Astrocyte of the cerebellum (primary cell): ENCODE measurements around the gene PYM1.
"Not testable (repeated sequence)": the region's sequence is repeated elsewhere in the genome, so short reads cannot be mapped to it uniquely, and the experiment has no call there.

Experiments used
- DNase-seq: peaks from one replicate; pipeline ENCODE4 v3.0.0-alpha.2; 2011; ENCODE audit warnings: low read depth
- H3K4me3 ChIP-seq: 2 replicates; pipeline ENCODE4 v1.5.1; 2011; ENCODE audit warnings: mild to moderate bottlenecking, low read depth, low read length, moderate library complexity
- in situ Hi-C: cut with HindIII; loops from 2 replicates; pipeline ENCODE4 v1.10.0; 2017; ENCODE audit warnings: low sequenced_read_pairs
- TF ChIP-seq, protein P1 (sequence below): IDR thresholded peaks from 2 replicates; pipeline ENCODE4 v1.5.1; 2012; ENCODE audit warnings: low read length, low read depth, moderate library complexity, mild to moderate bottlenecking; ENCODE audit errors: missing control alignments

The PYM1 gene

DNA sequence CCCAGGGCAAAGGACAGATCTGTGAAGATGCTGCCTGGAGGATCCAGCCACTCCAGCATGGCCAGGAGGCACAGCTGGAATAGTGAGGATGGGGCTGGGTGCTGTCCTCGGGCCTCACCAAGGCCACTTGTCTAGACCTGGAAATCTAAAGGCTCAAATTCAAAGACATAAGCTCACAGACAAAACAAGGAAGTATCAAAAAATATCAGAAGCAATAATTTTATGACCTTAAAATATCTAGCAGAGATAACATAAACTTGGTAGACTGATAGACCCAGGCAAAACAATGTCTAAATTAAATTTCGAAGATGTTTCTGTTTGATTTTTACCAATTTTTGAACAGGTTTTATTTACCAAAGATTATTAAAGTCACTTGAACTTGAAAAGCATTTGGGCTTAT is 62.4 kb downstream of the PYM1 start:
- TF ChIP-seq, protein P1, sequence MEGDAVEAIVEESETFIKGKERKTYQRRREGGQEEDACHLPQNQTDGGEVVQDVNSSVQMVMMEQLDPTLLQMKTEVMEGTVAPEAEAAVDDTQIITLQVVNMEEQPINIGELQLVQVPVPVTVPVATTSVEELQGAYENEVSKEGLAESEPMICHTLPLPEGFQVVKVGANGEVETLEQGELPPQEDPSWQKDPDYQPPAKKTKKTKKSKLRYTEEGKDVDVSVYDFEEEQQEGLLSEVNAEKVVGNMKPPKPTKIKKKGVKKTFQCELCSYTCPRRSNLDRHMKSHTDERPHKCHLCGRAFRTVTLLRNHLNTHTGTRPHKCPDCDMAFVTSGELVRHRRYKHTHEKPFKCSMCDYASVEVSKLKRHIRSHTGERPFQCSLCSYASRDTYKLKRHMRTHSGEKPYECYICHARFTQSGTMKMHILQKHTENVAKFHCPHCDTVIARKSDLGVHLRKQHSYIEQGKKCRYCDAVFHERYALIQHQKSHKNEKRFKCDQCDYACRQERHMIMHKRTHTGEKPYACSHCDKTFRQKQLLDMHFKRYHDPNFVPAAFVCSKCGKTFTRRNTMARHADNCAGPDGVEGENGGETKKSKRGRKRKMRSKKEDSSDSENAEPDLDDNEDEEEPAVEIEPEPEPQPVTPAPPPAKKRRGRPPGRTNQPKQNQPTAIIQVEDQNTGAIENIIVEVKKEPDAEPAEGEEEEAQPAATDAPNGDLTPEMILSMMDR: no peak
- no peak for DNase-seq
- no peak overlapping the region for H3K4me3 ChIP-seq
- in situ Hi-C loops: no loop called here

- in situ Hi-C loops, H3K4me3 ChIP-seq, DNase-seq: not testable (repeated sequence)
These were observed 64.8 kb downstream of the PYM1 start for GRCh38 chr12:55862931-55863330.

DNA sequence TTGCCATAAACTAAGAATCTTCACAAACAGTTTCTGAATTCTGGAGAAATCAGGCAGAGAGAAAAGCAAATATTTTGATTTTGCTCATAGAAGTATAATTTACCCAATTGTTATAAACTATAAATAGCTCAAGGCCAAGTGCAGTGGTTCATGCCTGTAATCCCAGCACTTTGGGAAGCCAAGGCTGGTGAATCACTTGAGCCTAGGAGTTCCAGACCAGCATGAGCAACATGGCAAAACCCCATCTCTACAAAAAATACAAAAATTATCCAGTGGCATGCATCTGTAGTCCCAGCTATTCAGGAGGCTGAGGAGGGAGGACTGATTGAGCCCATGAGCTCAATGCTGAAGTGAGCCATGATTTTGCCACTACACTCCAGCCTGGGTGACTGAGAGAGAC is 65.4 kb downstream of the PYM1 start:
- in situ Hi-C loops: no loop called here
- no peak for DNase-seq
- H3K4me3 ChIP-seq: no peak overlapping the region
- TF ChIP-seq, protein P1: no peak

- in situ Hi-C loops: no loop called here
- TF ChIP-seq, protein P1: no peak
These were observed 65.8 kb downstream of the PYM1 start for GRCh38 chr12:55861871-55862270.

GRCh38 chr12:55861396-55861795 is 66.3 kb downstream of the PYM1 start:
- in situ Hi-C loops: no loop called here
- TF ChIP-seq, protein P1: no peak
- no peak overlapping the region for H3K4me3 ChIP-seq
- DNase-seq: no peak

More at GRCh38 chr12:55861871-55862270, 65.8 kb downstream of the PYM1 start:
- H3K4me3 ChIP-seq: no peak overlapping the region
- no peak for DNase-seq

- no peak overlapping the region for H3K4me3 ChIP-seq
- in situ Hi-C loops: no loop called here
- TF ChIP-seq, protein P1: no peak
- DNase-seq: no peak
These were observed 75.0 kb downstream of the PYM1 start for GRCh38 chr12:55852740-55853139.
